ENCODE data around the gene ZNF326. TPM values are rescaled to one million over a fixed set of nuclear protein-coding genes. Genes with fewer than 3 reads are reported as not detected.
A peak's percentile ranks its signal among the peaks of the same experiment; 100 is the strongest.
"Not testable (repeated sequence)": the region's sequence is repeated elsewhere in the genome, so short reads cannot be mapped to it uniquely, and the experiment has no call there.

The ZNF326 gene
- total RNA-seq, 2 donors from 2014 or later, result 24.1 to 28.7 TPM

DNA sequence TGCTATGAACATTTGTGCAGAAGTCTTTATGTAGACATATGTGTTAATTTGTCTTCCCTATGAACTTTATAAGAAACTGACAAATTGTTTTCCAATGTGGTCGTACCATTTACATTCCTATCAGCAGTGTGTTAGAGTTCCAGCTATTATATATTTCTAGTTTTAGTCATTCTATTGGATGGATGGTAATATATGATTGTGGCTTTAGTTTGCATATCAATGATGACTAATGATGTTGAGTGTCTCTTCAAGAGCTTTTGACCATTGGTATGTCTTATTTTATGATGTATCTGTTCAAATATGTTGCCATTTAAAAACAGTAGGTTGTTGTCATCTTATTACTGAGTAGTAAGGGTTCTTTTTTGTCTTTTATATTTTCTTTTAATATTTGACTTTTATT, 16.2 kb upstream of the ZNF326 start:
- intact Hi-C loops (cut with DNase I), result no loop called here
- 93 to 100% methylated on average over 1 of the region's 1 CpG for WGBS, 2 donors
- Histone ChIP-seq H3K9me3 (no peaks in the 10 kb centered on the region), H3K27ac (no peak overlapping the region), H3K36me3 (replicated peaks in 1 of 2; ENCODE audit: insufficient read depth in 1 of 2, low read depth in 2 of 2) (no peaks in the 10 kb centered on the region), H3K4me1 (no peaks in the 10 kb centered on the region), H3K27me3 (no peaks in the 10 kb centered on the region), H3K4me3 (no peak overlapping the region)
- TF ChIP-seq CTCF (IDR thresholded peaks at IDR 0.05), result no peak
- no peak for TF ChIP-seq POLR2A (IDR thresholded peaks at IDR 0.05)
- DNase-seq (no peak), ATAC-seq (no peak)

DNA sequence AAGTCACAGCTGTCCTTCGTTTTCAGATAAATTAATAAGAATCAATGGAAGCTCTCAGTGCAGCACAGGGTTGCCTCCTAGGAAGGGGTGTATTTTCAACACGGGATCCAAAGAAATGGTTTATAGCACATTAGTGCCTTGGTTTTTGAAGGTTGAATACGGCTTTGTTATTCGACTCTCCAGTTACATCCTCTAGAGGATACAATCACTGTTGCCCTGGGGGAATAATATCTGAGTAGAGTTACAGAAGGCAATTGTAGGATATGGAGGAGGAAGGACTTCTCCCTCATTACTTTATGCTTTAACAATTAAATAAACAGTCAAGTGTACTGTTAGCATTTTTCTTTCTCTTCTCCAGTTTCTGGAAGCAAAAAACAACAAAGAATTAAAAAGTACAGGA, 14.3 kb upstream of the ZNF326 start:
- intact Hi-C loops (cut with DNase I), result no loop called here
- TF ChIP-seq POLR2A (IDR thresholded peaks at IDR 0.05) (no peak), CTCF (IDR thresholded peaks at IDR 0.05) (no peak)
- DNase-seq (no peak), ATAC-seq (no peak)
- H3K27ac ChIP-seq, result no peak overlapping the region
- no peak overlapping the region for H3K4me3 ChIP-seq
- no peaks in the 10 kb centered on the region for H3K9me3 ChIP-seq
- no peaks in the 10 kb centered on the region for H3K27me3 ChIP-seq
- no peaks in the 10 kb centered on the region for H3K4me1 ChIP-seq
- WGBS, 2 donors, result 73 to 79% methylated on average over 4 of the region's 4 CpGs
- H3K36me3 ChIP-seq (replicated peaks in 1 of 2; ENCODE audit: insufficient read depth in 1 of 2, low read depth in 2 of 2), result no peaks in the 10 kb centered on the region

GRCh38 chr1:89982846-89983245, 12.1 kb upstream of the ZNF326 start:
- H3K9me3 ChIP-seq; ATAC-seq; H3K27ac ChIP-seq; H3K4me3 ChIP-seq; H3K27me3 ChIP-seq; intact Hi-C loops (cut with DNase I); H3K36me3 ChIP-seq (replicated peaks in 1 of 2; ENCODE audit: insufficient read depth in 1 of 2, low read depth in 2 of 2); H3K4me1 ChIP-seq: not testable (repeated sequence)
- WGBS, 2 donors, result 53 to 61% methylated on average over 2 of the region's 2 CpGs
- peak in 1 of 4 donors; percentile 17 for DNase-seq

GRCh38 chr1:89984564-89985116, 10.3 kb upstream of the ZNF326 start:
- not testable (repeated sequence) for H3K4me1 ChIP-seq
- intact Hi-C loops (cut with DNase I), result loop anchor here (5.0 kb wide), 1 partner anchor 182 kb away; no protein-coding TSS in a partner anchor
- 95 to 98% methylated on average over 15 to 17 of the region's 33 CpGs for WGBS, 2 donors

DNA sequence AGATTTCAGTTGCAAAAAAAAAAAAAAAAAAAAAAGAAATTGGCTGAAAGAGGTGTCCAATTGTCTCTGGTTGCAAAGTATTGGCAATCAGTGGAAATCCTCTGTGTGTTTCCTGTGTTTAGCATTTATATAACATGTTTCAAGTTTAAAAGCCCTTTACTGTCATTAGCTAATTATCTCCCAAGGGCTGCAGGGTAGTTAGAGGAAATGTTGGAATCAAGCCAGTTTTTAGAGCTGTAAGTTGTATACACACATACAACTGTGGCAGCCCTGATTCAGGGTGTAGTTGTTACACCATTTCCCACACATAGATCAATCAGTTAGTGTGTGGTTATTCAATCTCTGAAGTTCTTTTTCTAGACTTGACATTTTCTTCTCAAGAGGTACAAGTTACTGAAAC, 8.9 kb upstream of the ZNF326 start:
- no peak overlapping the region for H3K27ac ChIP-seq
- ATAC-seq, result no peak
- intact Hi-C loops (cut with DNase I), result loop anchor here (5.0 kb wide), 1 partner anchor 184 kb away; no protein-coding TSS in a partner anchor
- H3K36me3 ChIP-seq (replicated peaks in 1 of 2; ENCODE audit: insufficient read depth in 1 of 2, low read depth in 2 of 2), result no peaks in the 10 kb centered on the region
- H3K4me3 ChIP-seq, result no peak overlapping the region
- no peaks in the 10 kb centered on the region for H3K27me3 ChIP-seq
- no peak for DNase-seq
- no peaks in the 10 kb centered on the region for H3K9me3 ChIP-seq
- TF ChIP-seq POLR2A (IDR thresholded peaks at IDR 0.05), result no peak
- no peak for TF ChIP-seq CTCF (IDR thresholded peaks at IDR 0.05)
- no peaks in the 10 kb centered on the region for H3K4me1 ChIP-seq

More at GRCh38 chr1:89984564-89985116, 10.3 kb upstream of the ZNF326 start:
- H3K4me3 ChIP-seq; H3K36me3 ChIP-seq (replicated peaks in 1 of 2; ENCODE audit: insufficient read depth in 1 of 2, low read depth in 2 of 2); H3K27ac ChIP-seq; H3K9me3 ChIP-seq; H3K27me3 ChIP-seq; ATAC-seq; DNase-seq: not testable (repeated sequence)

GRCh38 chr1:89987159-89987819, 7.6 kb upstream of the ZNF326 start:
- intact Hi-C loops (cut with DNase I), result loop anchor here (5.0 kb wide), 1 partner anchor 185 kb away; no protein-coding TSS in a partner anchor
- WGBS, 2 donors, result 1% methylated on average over 3 of the region's 3 CpGs
- TF ChIP-seq POLR2A (IDR thresholded peaks at IDR 0.05) (no peak), CTCF (IDR thresholded peaks at IDR 0.05) (peak; percentile 64 to 90 (median 88))
- Histone ChIP-seq H3K4me3 (no peak overlapping the region), H3K4me1 (no peaks in the 10 kb centered on the region), H3K36me3 (replicated peaks in 1 of 2; ENCODE audit: insufficient read depth in 1 of 2, low read depth in 2 of 2) (no peaks in the 10 kb centered on the region), H3K27me3 (no peaks in the 10 kb centered on the region), H3K9me3 (no peaks in the 10 kb centered on the region), H3K27ac (no peak overlapping the region)
- DNase-seq (peak; percentile 60 to 77 (median 66)), ATAC-seq (peak; percentile 95)
